Progenitor cell of endocrine pancreas (in vitro differentiated cells): ENCODE results near the gene FCHSD2. TPM values are rescaled to one million over a fixed set of nuclear protein-coding genes. Genes with fewer than 3 reads are reported as not detected.

ENCODE experiments used
- DNase-seq: peaks from one replicate; pipeline ENCODE4 v3.0.0; 2021; ENCODE audit warnings: low spot score; ENCODE audit not compliant: unreplicated experiment
- H3K27ac Mint-ChIP-seq: 2 replicates; pipeline ENCODE4 v1.8.0; 2021; ENCODE audit warnings: mild to moderate bottlenecking, moderate library complexity, mixed read lengths
- H3K27me3 Mint-ChIP-seq: 2 replicates; pipeline ENCODE4 v1.8.0; 2021; ENCODE audit warnings: mixed read lengths
- H3K36me3 Mint-ChIP-seq: 2 replicates; pipeline ENCODE4 v1.8.0; 2022; ENCODE audit warnings: mixed read lengths; ENCODE audit not compliant: insufficient read depth
- H3K4me1 Mint-ChIP-seq: 2 replicates; pipeline ENCODE4 v1.8.0; 2021; ENCODE audit warnings: low read depth, mixed read lengths
- H3K4me3 Mint-ChIP-seq: 2 replicates; pipeline ENCODE4 v1.8.0; 2021; ENCODE audit warnings: low read depth, mild to moderate bottlenecking, moderate library complexity, mixed read lengths
- H3K9me3 Mint-ChIP-seq: 2 replicates; pipeline ENCODE4 v1.8.0; 2021; ENCODE audit warnings: low read depth, mixed read lengths
- total RNA-seq: library from RNA; stranded (reverse); gene quantifications from 2 replicates; pipeline ENCODE4 v1.2.1, GENCODE V29; 2021
- TF ChIP-seq, protein P1 (sequence below): fragments of 200-600 bp; sonication (generic); IDR thresholded peaks from one replicate; pipeline ENCODE4 v1.5.0; 2021; ENCODE audit warnings: antibody characterized with exemption, mild to moderate bottlenecking; ENCODE audit not compliant: unreplicated experiment

The FCHSD2 gene
- total RNA-seq, 1 donor from 2014 or later: 35.4 TPM

DNA sequence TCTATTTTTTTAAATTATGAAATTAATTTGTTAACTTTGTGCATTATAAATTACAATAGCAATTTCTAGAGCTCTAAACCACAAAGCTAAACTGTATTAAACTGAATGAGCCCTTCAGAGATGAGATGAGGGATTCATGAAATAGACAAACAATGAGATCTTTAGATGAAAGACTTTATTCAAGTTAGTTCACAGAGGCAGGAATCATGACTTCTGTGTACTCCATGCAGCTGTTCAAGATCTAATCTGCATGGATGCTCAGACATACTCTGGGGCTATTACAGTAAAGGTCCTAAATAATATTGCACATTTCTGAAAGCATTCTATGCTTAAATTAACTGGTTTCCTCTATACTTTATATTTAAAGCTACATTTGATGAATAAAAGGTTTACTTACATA, 122.7 kb downstream of the FCHSD2 start:
- Mint-ChIP-seq H3K27ac (no peak overlapping the region), H3K27me3 (no peaks in the 10 kb centered on the region), H3K9me3 (peaks cover 24% of the 10 kb centered on the region), H3K4me1 (no peaks in the 10 kb centered on the region), H3K36me3 (peaks cover 12% of the 10 kb centered on the region), H3K4me3 (no peak overlapping the region)
- TF ChIP-seq, protein P1, sequence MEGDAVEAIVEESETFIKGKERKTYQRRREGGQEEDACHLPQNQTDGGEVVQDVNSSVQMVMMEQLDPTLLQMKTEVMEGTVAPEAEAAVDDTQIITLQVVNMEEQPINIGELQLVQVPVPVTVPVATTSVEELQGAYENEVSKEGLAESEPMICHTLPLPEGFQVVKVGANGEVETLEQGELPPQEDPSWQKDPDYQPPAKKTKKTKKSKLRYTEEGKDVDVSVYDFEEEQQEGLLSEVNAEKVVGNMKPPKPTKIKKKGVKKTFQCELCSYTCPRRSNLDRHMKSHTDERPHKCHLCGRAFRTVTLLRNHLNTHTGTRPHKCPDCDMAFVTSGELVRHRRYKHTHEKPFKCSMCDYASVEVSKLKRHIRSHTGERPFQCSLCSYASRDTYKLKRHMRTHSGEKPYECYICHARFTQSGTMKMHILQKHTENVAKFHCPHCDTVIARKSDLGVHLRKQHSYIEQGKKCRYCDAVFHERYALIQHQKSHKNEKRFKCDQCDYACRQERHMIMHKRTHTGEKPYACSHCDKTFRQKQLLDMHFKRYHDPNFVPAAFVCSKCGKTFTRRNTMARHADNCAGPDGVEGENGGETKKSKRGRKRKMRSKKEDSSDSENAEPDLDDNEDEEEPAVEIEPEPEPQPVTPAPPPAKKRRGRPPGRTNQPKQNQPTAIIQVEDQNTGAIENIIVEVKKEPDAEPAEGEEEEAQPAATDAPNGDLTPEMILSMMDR: no peak
- DNase-seq: no peak

GRCh38 chr11:73018856-73019255, 123.3 kb downstream of the FCHSD2 start:
- Mint-ChIP-seq H3K4me3 (no peak overlapping the region), H3K27me3 (no peaks in the 10 kb centered on the region), H3K27ac (no peak overlapping the region), H3K36me3 (peaks cover 7% of the 10 kb centered on the region), H3K9me3 (peaks cover 18% of the 10 kb centered on the region), H3K4me1 (no peaks in the 10 kb centered on the region)
- DNase-seq: no peak
- TF ChIP-seq, protein P1: no peak

GRCh38 chr11:73017024-73017751, 124.9 kb downstream of the FCHSD2 start:
- Mint-ChIP-seq H3K36me3 (peaks cover 1% of the 10 kb centered on the region), H3K27me3 (no peaks in the 10 kb centered on the region), H3K4me3 (no peak overlapping the region), H3K27ac (no peak overlapping the region), H3K9me3 (peaks cover 4% of the 10 kb centered on the region), H3K4me1 (no peaks in the 10 kb centered on the region)
- TF ChIP-seq, protein P1: no peak
- DNase-seq: no peak

- H3K36me3 Mint-ChIP-seq: peaks cover 17% of the 10 kb centered on the region
- no peak overlapping the region for H3K27ac Mint-ChIP-seq
- no peaks in the 10 kb centered on the region for H3K4me1 Mint-ChIP-seq
- H3K9me3 Mint-ChIP-seq: peaks cover 12% of the 10 kb centered on the region
- DNase-seq: no peak
- H3K4me3 Mint-ChIP-seq: no peak overlapping the region
- TF ChIP-seq, protein P1: no peak
- no peaks in the 10 kb centered on the region for H3K27me3 Mint-ChIP-seq
These were observed 129.1 kb downstream of the FCHSD2 start for GRCh38 chr11:73013021-73013420.

GRCh38 chr11:73012121-73012863, 129.8 kb downstream of the FCHSD2 start:
- TF ChIP-seq, protein P1: no peak
- H3K27me3 Mint-ChIP-seq: no peaks in the 10 kb centered on the region

More at GRCh38 chr11:73012121-73012863, 129.8 kb downstream of the FCHSD2 start:
- Mint-ChIP-seq H3K27ac (no peak overlapping the region), H3K4me1 (no peaks in the 10 kb centered on the region), H3K36me3 (peaks cover 17% of the 10 kb centered on the region), H3K4me3 (no peak overlapping the region), H3K9me3 (peaks cover 12% of the 10 kb centered on the region)
- no peak for DNase-seq
